Keratinocyte (primary cell): ENCODE measurements around the gene FAM219A. TPM values are rescaled to one million over a fixed set of nuclear protein-coding genes. Genes with fewer than 3 reads are reported as not detected.

Experiments
- DNase-seq: peaks from one replicate; pipeline ENCODE4 v3.0.0-alpha.2; 2011; ENCODE audit warnings: low read depth, missing footprints, low spot score
- FAIRE-seq: peaks from 2 replicates; lab custom pipeline; 2011; peaks lifted over from hg19 to GRCh38; lab: Jason Lieb, UNC
- H2AFZ ChIP-seq: 2 replicates; pipeline ENCODE4 v1.6.0; 2012; ENCODE audit warnings: low read length, control low read depth, inconsistent platforms; ENCODE audit not compliant: control insufficient read depth
- H3K27ac ChIP-seq: 2 replicates; pipeline ENCODE4 v1.5.1; 2011; ENCODE audit warnings: low read length; ENCODE audit not compliant: control insufficient read depth, insufficient read depth
- H3K27me3 ChIP-seq: 3 replicates; pipeline ENCODE4 v1.6.0; 2011; ENCODE audit warnings: low read length; ENCODE audit not compliant: control insufficient read depth, insufficient read depth; ENCODE audit errors: extremely low read depth
- H3K36me3 ChIP-seq, 2 experiments: 2 replicates in 1 of 2; 3 replicates in 1 of 2; pipeline ENCODE4 v1.5.1; 2011; ENCODE audit warnings: low read length in 2 of 2, mild to moderate bottlenecking in 1 of 2; ENCODE audit not compliant: control insufficient read depth in 2 of 2, insufficient read depth in 2 of 2; ENCODE audit errors: extremely low read depth in 1 of 2
- H3K4me1 ChIP-seq: 3 replicates; pipeline ENCODE4 v1.5.1; 2011; ENCODE audit warnings: low read length; ENCODE audit not compliant: control insufficient read depth, insufficient read depth; ENCODE audit errors: extremely low read depth
- H3K4me2 ChIP-seq: 3 replicates; pipeline ENCODE4 v1.6.0; 2011; ENCODE audit warnings: low read depth, low read length; ENCODE audit not compliant: control insufficient read depth, insufficient read depth; ENCODE audit errors: extremely low read depth
- H3K4me3 ChIP-seq, 3 experiments: fragments of 200-600 bp in 1 of 3; sonication (generic) in 1 of 3; 2 replicates in 2 of 3; 3 replicates in 1 of 3; pipeline ENCODE4 v1.5.1; 2011 to 2016; ENCODE audit warnings: low read length in 3 of 3, mild to moderate bottlenecking in 3 of 3, control low read depth in 2 of 3, inconsistent platforms in 1 of 3, low read depth in 1 of 3, mixed read lengths in 1 of 3, mixed run types in 1 of 3, moderate library complexity in 1 of 3; ENCODE audit not compliant: control insufficient read depth in 2 of 3, insufficient read depth in 2 of 3; ENCODE audit errors: extremely low read depth in 1 of 3
- H3K79me2 ChIP-seq: 2 replicates; pipeline ENCODE4 v1.6.0; 2012; ENCODE audit warnings: low read length; ENCODE audit not compliant: control insufficient read depth, insufficient read depth
- H3K9ac ChIP-seq: 3 replicates; pipeline ENCODE4 v1.6.0; 2011; ENCODE audit warnings: low read length; ENCODE audit not compliant: control insufficient read depth, insufficient read depth; ENCODE audit errors: extremely low read depth
- H3K9me1 ChIP-seq: 3 replicates; pipeline ENCODE4 v1.6.0; 2011; ENCODE audit warnings: low read length; ENCODE audit not compliant: control insufficient read depth, insufficient read depth; ENCODE audit errors: extremely low read depth
- H3K9me3 ChIP-seq: 2 replicates; pipeline ENCODE4 v1.5.1; 2012; ENCODE audit warnings: low read depth, low read length; ENCODE audit not compliant: control insufficient read depth
- H4K20me1 ChIP-seq: 3 replicates; pipeline ENCODE4 v1.6.0; 2011; ENCODE audit warnings: low read length; ENCODE audit not compliant: control insufficient read depth, insufficient read depth; ENCODE audit errors: extremely low read depth
- CTCF ChIP-seq, 3 experiments: IDR thresholded peaks in 1 of 3; conservative IDR thresholded peaks in 1 of 3; optimal IDR thresholded peaks in 1 of 3; 2 replicates in 2 of 3; 3 replicates in 1 of 3; pipeline versions ENCODE3 to v1.5.1; 2011; ENCODE audit warnings: low read length in 3 of 3, mild to moderate bottlenecking in 3 of 3, moderate library complexity in 2 of 3, control low read depth in 1 of 3, inconsistent platforms in 1 of 3; ENCODE audit not compliant: insufficient read depth in 2 of 3; ENCODE audit errors: extremely low read depth in 1 of 3
- EZH2 ChIP-seq: IDR thresholded peaks from one replicate; pipeline ENCODE4 v1.6.1; 2012; ENCODE audit warnings: inconsistent platforms, mild to moderate bottlenecking, low read length, moderate library complexity
- dilution Hi-C: fragments of 300-500 bp; cut with MboI; formaldehyde crosslinking; loops from one replicate; pipeline ENCODE4 v1.7.0; 2020; ENCODE audit warnings: low sequenced_read_pairs; ENCODE audit not compliant: extremely low pct_ligation_motif_present
- polyA plus RNA-seq, 5 experiments: library from polyadenylated mRNA; depleted of rRNA in 3 of 5; stranded (reverse) in 3 of 5; stranded (forward) in 1 of 5; unstranded in 1 of 5; fragments of >200 nt; gene quantifications; 1 replicate in 1 of 5; 2 replicates in 3 of 5; 3 replicates in 1 of 5; pipeline versions ENCODE4 v1.2.1 to v1.2.3, GENCODE V29; 2011 to 2012; ENCODE audit warnings: missing spikeins in 2 of 5, low read depth in 1 of 5, low replicate concordance in 1 of 5

FAM219A gene
- polyA plus RNA-seq, 1 donor (not counting 4 experiments of a cell fraction or from before 2014, with no cell fraction given): 8.9 TPM

- no peak overlapping the region for H3K27ac ChIP-seq
- no peak overlapping the region for H3K4me2 ChIP-seq
- no peak for TF ChIP-seq CTCF (optimal IDR thresholded peaks at IDR 0.05 in 1 of 3, IDR thresholded peaks at IDR 0.05 in 1 of 3, conservative IDR thresholded peaks at IDR 0.05 in 1 of 3; ENCODE audit: extremely low read depth in 1 of 3, insufficient read depth in 2 of 3, low read length in 3 of 3)
- no peak for TF ChIP-seq EZH2
- H3K27me3 ChIP-seq: peaks cover 18% of the 10 kb centered on the region
- H3K9me3 ChIP-seq: no peaks in the 10 kb centered on the region
- dilution Hi-C loops: no loop called here
- no peaks in the 10 kb centered on the region for H3K79me2 ChIP-seq
- H3K9me1 ChIP-seq: no peaks in the 10 kb centered on the region
- no peaks in the 10 kb centered on the region for H3K36me3 ChIP-seq
- no peak overlapping the region for H3K4me3 ChIP-seq
- FAIRE-seq (no peak), DNase-seq (no peak)
- no peaks in the 10 kb centered on the region for H4K20me1 ChIP-seq
- H2AFZ ChIP-seq: no peak overlapping the region
- H3K9ac ChIP-seq: no peak overlapping the region
- peaks cover 5% of the 10 kb centered on the region for H3K4me1 ChIP-seq
These were observed 72.7 kb downstream of the FAM219A start for GRCh38 chr9:34385561-34386230.

- H3K9me3 ChIP-seq: no peaks in the 10 kb centered on the region
- H3K4me2 ChIP-seq: no peak overlapping the region
- H3K27me3 ChIP-seq: peaks cover 18% of the 10 kb centered on the region
- no peaks in the 10 kb centered on the region for H3K9me1 ChIP-seq
- FAIRE-seq (no peak), DNase-seq (no peak)
- H3K9ac ChIP-seq: no peak overlapping the region
- no peaks in the 10 kb centered on the region for H4K20me1 ChIP-seq
- H3K4me1 ChIP-seq: peaks cover 9% of the 10 kb centered on the region
- H3K27ac ChIP-seq: no peak overlapping the region
- H3K79me2 ChIP-seq: no peaks in the 10 kb centered on the region
- no peak for TF ChIP-seq EZH2
- TF ChIP-seq CTCF (optimal IDR thresholded peaks at IDR 0.05 in 1 of 3, IDR thresholded peaks at IDR 0.05 in 1 of 3, conservative IDR thresholded peaks at IDR 0.05 in 1 of 3; ENCODE audit: extremely low read depth in 1 of 3, insufficient read depth in 2 of 3, low read length in 3 of 3): no peak
- H3K4me3 ChIP-seq: no peak overlapping the region
- H2AFZ ChIP-seq: no peak overlapping the region
- no peaks in the 10 kb centered on the region for H3K36me3 ChIP-seq
- dilution Hi-C loops: no loop called here
These were observed 73.8 kb downstream of the FAM219A start for GRCh38 chr9:34384368-34385165.
